Posterior cingulate gyrus (tissue), 11 donors: ENCODE data around the gene EDAR.

Source experiments
- DNase-seq, 10 donors: peaks; one replicate each; pipeline versions ENCODE4 v3.0.0 to v3.0.0-alpha.2; 2020 to 2021; ENCODE audit warnings: mixed read lengths in 3 of 10
- intact Hi-C: fragments of 100-400 bp; cut with DNase I; formaldehyde crosslinking; loops from one replicate; pipeline ENCODE4 v1.15.1; 2023

The EDAR gene

GRCh38 chr2:108988796-108989713, at the start of gene EDAR:
EDAR (minus strand) TSS chr2:108989220; CDS start chr2:108931014, 58,206 bp downstream.
- no peak for DNase-seq
- intact Hi-C loops = no loop called here

- intact Hi-C loops = no loop called here
- DNase-seq = no peak
Observed at GRCh38 chr2:109033171-109033570, 44.2 kb upstream of the EDAR start.

GRCh38 chr2:109032229-109032820, 43.3 kb upstream of the EDAR start:
- no peak for DNase-seq
- intact Hi-C loops = no loop called here

DNA sequence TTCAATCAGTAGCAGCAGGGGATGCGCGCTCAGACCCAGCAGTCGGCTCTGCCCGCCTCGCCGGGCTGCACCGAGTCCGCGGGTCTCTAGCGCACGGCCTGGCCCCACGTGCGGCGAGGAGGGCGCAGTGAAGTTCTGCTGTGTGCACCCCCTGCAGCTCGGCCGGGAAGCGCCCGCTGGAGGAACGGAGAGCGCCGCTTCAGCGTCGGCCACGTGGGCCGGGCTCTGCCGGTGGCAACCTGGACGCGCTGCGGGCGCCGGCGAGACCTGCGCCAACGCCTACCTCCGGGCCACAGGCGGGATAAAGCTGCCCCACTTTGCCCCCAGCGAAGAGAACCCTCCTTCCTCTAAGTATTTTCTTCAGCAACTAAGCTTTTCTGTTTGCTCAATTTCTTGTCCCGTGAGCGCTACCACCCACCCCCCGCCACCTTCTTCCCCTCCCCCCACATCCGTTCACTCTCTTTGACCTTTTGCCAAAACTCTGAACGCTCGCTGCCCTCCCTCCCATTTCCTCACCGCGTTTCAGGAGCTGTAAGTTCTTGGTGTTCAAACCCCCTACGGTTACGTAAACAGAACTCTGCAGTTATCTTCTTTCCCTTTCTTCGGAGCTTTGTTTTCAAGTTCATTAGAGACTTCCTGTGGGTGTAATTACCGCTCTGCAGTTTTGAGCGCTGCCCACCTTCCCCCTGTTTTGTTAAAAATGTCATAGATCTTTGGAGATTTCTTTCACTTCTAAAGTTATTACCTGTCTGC, 42.6 kb upstream of the EDAR start:
- peak in 9 of 10 donors; percentile 15 to 87 (median 34) for DNase-seq
- intact Hi-C loops = no loop called here

- intact Hi-C loops = no loop called here
- DNase-seq = no peak
Observed at GRCh38 chr2:109030870-109031475, 42.0 kb upstream of the EDAR start.

DNA sequence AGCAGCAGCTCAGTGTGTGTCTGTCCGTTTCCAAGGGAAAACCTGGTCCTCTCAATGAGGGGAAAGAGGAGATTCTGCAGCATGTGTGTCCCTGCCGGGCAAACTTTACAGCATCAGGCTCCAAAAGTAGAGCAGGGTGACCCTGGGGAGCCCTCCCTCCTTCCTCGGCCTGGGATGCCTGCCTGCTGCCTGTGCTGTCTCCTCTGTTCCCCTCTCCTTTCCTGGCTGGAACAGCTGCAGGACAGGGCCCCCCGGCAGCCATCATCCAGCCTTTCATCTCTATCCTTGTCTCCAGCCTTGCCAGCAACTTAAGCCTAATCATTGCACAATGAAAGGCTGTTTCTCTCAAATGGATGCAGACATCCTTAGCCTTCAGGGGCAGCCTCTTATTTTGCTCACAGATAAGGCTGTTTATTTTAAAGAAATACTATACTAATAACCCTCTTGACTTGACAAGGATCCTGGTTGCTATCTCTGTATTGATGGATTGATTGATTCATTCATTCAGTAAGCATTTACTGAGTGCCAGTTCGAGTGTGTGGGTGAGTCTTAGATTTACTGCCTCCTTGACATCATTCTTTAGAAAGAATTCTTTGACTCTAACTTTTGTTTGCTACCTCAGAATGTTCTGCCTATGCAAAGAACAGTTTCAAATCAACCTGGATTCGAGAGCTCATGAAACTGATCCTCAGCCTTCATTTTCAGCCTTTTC, 40.6 kb upstream of the EDAR start:
- DNase-seq = no peak
- intact Hi-C loops = no loop called here

DNA sequence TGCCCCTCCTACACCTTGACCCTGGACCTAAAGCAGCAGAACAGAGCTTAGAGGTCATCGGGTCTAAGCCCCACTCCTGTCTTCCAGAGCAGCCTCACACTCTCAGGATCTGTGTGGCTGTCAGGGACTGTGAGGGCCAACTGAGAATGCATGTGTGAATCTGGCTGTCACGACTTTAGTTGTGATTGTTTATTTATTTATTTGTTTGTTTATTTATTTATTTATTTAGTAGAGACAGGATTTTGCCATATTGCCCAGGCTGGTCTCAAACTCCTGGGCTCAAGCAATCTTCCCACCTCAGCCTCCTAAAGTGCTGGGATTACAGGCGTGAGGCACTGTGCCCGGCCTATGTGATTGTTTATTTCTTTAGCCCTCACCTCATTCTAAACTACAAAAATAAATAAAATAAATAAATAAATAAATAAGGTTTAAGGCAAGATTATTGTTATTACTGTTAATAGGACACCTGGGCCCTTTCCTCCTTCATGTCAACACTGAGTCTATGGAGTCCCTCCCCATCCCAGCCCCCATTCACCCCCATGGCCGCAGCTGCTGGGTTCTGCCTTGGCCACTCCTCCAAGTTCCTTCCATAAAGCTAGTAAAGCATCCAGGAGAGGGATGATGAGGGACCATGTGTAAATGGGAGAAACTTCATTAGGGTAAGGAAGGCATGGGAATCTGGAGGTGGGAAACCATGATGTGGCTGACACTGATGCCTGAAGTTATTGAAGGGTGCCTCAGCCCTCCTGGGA, 39.9 kb upstream of the EDAR start:
- intact Hi-C loops = no loop called here
- no peak for DNase-seq

DNA sequence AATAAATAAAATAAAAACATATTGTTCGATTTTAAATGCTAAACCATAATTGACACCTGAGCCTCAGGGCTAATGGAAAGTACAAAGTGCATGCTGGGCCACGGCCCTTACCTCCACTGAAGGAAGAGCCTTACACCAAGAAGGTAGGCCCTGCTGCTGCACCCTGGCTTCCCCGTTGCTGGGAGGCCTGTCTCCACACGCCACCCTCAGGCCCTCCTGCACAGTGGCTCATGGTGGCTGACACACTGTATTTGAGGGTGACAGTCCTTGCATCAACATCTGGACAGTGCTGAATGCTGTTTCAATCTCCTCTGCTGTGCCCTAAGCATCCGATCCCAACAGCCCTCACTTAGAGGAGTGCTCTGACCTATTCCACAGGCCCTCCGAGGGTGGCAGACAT, 39.3 kb upstream of the EDAR start:
- intact Hi-C loops = no loop called here
- no peak for DNase-seq

DNA sequence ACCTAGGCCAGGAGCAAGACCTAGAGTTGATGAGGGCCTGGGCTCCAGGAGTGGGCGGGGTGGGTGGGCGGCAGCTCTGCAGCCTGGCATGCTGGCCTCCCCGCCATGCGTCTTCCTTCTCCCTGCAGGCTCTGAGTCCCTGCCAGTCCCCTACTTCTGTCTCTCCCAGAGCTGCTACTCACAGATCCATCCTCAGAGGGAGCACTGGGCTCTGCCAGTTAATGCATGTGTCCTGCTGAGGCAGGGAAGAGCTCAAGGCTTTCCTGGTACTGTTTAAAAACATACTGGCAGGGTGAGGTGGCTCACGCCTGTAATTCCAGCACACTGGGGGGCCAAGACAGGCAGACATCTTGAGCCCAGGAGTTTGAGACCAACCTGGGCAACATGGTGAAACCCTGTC, 38.7 kb upstream of the EDAR start:
- no peak for DNase-seq
- intact Hi-C loops = no loop called here

GRCh38 chr2:109024477-109024876, 35.5 kb upstream of the EDAR start:
- intact Hi-C loops = no loop called here
- DNase-seq = no peak

GRCh38 chr2:109021895-109022300, 32.9 kb upstream of the EDAR start:
- intact Hi-C loops = no loop called here
- peak in 1 of 10 donors; percentile 65 for DNase-seq

DNA sequence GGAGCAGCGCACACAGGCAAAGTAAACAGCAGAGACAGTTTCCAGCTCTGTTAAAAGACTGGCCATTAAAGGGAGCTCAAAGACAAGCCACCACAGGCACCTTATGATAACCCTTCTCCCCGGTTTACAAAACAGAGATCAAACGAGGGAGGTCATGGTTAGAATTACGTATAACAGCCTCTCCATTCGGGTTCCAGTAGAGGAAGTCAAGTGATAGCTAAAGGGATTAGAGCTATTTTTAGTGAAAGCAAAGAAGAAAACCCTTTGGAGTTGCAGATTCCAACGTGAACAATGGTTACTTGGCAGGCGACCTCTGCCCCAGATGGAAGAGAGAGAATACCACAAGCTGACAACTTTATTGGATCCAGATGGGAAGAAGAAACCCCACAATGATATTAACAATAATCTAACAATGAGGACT, 31.2 kb upstream of the EDAR start:
- no peak for DNase-seq
- intact Hi-C loops = no loop called here

DNA sequence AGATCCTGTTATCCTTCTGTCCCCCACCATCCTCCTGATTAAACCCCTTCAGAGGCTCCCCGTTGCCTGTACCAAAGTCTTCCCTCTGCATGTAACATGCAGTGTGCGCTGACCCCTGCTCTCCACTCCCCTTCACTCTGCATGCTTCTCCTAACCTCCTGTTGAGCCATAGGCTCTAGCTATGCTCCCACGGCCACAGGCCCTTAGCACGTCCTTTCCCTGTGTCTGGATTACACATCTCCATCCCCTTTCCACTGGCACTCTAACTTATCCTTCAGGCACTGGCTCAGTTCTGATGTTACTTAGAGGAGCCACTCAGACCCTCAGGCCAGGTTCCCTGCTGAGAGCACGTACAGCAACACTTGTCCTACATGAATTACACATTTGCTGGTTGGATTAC, 29.4 kb upstream of the EDAR start:
- intact Hi-C loops = no loop called here
- no peak for DNase-seq

DNA sequence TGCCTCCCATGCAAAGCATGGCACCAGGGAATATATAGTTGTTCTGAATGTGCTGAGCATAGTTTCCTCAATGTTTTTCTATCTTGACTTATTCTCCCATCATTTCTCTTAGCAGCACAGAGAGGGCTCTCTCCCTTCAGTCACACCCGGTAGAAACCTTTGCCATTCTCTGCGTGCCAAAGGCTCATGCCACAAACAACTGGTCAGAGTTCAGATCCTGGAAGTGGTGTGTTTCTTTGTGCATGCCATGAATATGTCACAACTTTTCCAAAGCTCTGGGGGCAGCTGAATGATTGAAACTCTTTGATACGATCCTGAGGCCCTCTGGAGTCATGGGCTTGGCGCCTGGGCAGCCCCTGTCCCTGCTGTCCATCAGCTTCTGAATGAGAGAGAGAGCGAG, 28.0 kb upstream of the EDAR start:
- DNase-seq = no peak
- intact Hi-C loops = no loop called here

DNA sequence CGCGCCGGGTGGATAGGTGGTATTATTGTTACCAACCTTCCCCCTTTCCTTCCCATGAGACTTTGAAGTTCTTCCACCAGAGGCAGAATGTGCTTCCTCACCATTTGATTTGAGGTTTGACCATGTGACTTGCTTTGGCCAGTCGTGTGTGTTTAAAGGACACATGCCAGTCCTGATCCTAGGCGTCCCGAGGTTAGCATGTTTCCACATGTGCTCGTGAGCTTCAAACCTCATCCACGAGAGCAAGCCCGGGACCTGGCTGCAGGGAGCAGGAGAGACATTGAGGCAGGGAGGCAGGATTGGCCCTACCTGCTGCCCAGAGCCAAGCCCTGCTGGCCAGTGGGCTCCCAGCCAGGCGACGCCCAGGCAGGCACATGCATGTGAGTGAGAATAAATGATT, 27.4 kb upstream of the EDAR start:
- intact Hi-C loops = no loop called here
- no peak for DNase-seq

GRCh38 chr2:109014476-109014875, 25.5 kb upstream of the EDAR start:
- no peak for DNase-seq
- intact Hi-C loops = no loop called here

- intact Hi-C loops = no loop called here
- no peak for DNase-seq
Observed at GRCh38 chr2:109013051-109013450, 24.0 kb upstream of the EDAR start.

DNA sequence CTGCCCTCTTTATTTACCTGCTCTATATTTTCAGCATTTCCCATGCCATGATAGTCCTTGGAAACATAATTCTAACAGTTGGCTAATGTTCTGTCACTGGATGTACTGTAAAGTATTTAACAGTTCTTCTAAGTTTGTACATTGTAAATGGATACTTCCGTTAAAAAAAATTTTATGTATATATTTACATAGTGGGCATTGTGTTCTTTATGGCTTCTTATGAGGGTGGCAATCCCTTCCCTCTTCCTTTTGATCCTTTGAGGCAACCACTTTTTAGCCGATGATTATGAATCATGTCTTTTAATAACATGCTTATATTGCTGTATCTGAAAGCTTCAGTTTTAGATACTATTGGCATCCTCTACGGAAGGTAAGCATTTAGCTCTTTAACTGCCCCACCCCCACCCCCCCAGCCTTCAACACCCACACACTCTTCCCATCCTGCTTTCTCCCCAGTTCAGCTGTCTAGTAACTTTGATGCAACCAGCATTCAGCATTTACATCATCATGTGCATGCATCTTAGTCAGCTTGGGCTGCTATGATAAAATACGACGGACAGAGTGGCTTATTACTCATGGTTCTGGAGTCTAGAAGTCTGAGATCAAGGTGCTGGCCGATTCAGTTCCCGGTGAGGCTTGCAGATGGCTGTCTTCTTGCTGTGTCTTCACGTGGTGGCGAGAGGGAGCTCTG, 21.0 kb upstream of the EDAR start:
- no peak for DNase-seq
- intact Hi-C loops = no loop called here

DNA sequence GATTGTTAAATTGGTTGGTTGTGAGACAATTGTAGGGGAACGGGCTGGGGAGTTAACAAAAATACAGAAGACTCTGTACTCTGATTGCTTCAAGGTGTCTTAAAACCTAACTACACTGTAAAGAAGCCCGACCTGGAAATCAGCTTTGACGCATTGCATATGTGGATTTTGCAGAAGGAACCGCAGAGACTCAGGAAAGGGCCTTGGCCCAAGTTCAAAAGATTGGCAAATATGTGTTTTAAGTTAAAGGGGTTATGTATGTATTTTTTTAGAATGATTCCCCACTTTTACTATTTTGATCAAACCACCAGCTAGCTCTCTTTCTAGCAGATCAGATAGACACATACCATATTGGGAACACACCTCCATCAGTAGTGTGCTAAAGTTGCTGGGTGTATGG, 18.0 kb upstream of the EDAR start:
- intact Hi-C loops = no loop called here
- no peak for DNase-seq
